SU-DHL-6 (cell line): ENCODE measurements around the gene TRAF3IP3.

ENCODE experiments used
- H2AFZ ChIP-seq: fragments of 200-600 bp; sonication (generic); 2 replicates; pipeline ENCODE4 v1.6.1; 2014; ENCODE audit warnings: low read depth, mild to moderate bottlenecking, moderate library complexity, mixed read lengths, antibody characterized with exemption, low read length; ENCODE audit not compliant: severe bottlenecking
- H3F3A ChIP-seq: fragments of 200-600 bp; shearing (Covaris generic); 2 replicates; pipeline ENCODE4 v1.6.0; 2016; ENCODE audit warnings: antibody characterized with exemption, mild to moderate bottlenecking; ENCODE audit not compliant: insufficient read depth
- H3K27ac ChIP-seq: fragments of 200-600 bp; sonication (generic); 2 replicates; pipeline ENCODE4 v1.5.1; 2016; ENCODE audit warnings: low read depth, mild to moderate bottlenecking, low read length, moderate library complexity, mixed read lengths
- H3K27me3 ChIP-seq: fragments of 200-600 bp; sonication (generic), shearing (Covaris generic); 2 replicates; pipeline ENCODE4 v1.6.0; 2014; ENCODE audit warnings: mild to moderate bottlenecking, low read length
- H3K36me3 ChIP-seq: fragments of 200-600 bp; sonication (generic); 2 replicates; pipeline ENCODE4 v1.6.1; 2014; ENCODE audit warnings: mild to moderate bottlenecking, low read length, mixed read lengths
- H3K4me2 ChIP-seq: fragments of 300-600, 200-600 bp; shearing (Covaris generic), sonication (generic); 2 replicates; pipeline ENCODE4 v1.6.0; 2014; ENCODE audit warnings: low read length, low read depth, mild to moderate bottlenecking; ENCODE audit not compliant: poor library complexity, severe bottlenecking
- H3K4me3 ChIP-seq: fragments of 200-600 bp; sonication (generic); 2 replicates; pipeline ENCODE4 v1.5.1; 2014; ENCODE audit warnings: antibody characterized with exemption, low read length, mild to moderate bottlenecking, mixed read lengths; ENCODE audit not compliant: insufficient read depth, poor library complexity, severe bottlenecking
- H3K79me2 ChIP-seq: fragments of 200-600 bp; sonication (generic); 2 replicates; pipeline ENCODE4 v1.6.1; 2014; ENCODE audit warnings: mild to moderate bottlenecking, low read length, moderate library complexity; ENCODE audit not compliant: insufficient read depth
- H3K9ac ChIP-seq: fragments of 200-600 bp; sonication (generic); 2 replicates; pipeline ENCODE4 v1.7.0; 2014; ENCODE audit warnings: mild to moderate bottlenecking, low read length
- H3K9me2 ChIP-seq: fragments of 200-600 bp; sonication (generic); replicated peaks from 2 replicates; pipeline ENCODE4 v1.6.1; 2014; ENCODE audit warnings: low read length; ENCODE audit not compliant: insufficient read depth
- H3K9me3 ChIP-seq: fragments of 200-600 bp; sonication (generic); 2 replicates; pipeline ENCODE4 v1.6.1; 2014; ENCODE audit warnings: low read length, mixed read lengths; ENCODE audit not compliant: insufficient read depth
- H4K20me1 ChIP-seq: fragments of 200-600 bp; sonication (generic); 2 replicates; pipeline ENCODE4 v1.6.1; 2014; ENCODE audit warnings: low read depth, mild to moderate bottlenecking, antibody characterized with exemption, low read length, moderate library complexity, mixed read lengths
- CTCF ChIP-seq: fragments of 200-600 bp; sonication (generic); IDR thresholded peaks from one replicate; pipeline ENCODE4 v1.5.1; 2017; ENCODE audit warnings: antibody characterized with exemption, mild to moderate bottlenecking, low read length, moderate library complexity; ENCODE audit not compliant: insufficient read depth, poor library complexity, severe bottlenecking
- EZH2phosphoT487 ChIP-seq: fragments of 200-600 bp; sonication (generic), shearing (Covaris generic); conservative IDR thresholded peaks from 2 replicates; pipeline ENCODE4 v1.6.1; 2018; ENCODE audit warnings: mild to moderate bottlenecking, antibody characterized with exemption, low read length, moderate library complexity, mixed read lengths

Gene TRAF3IP3

GRCh38 chr1:209769171-209769904 lies 13.5 kb downstream of the TRAF3IP3 start:
- Histone ChIP-seq H3K9ac (no peak overlapping the region), H2AFZ (no peak overlapping the region), H3K79me2 (no peaks in the 10 kb centered on the region), H4K20me1 (no peaks in the 10 kb centered on the region), H3K4me3 (no peak overlapping the region), H3F3A (no peaks in the 10 kb centered on the region), H3K27me3 (no peaks in the 10 kb centered on the region), H3K9me2 (no peaks in the 10 kb centered on the region), H3K9me3 (0 out of 2 replicates have a peak, but pooled peaks cover 3% of the 10 kb centered on the region), H3K36me3 (no peaks in the 10 kb centered on the region), H3K27ac (no peak overlapping the region), H3K4me2 (no peak overlapping the region)
- TF ChIP-seq EZH2phosphoT487 (no peak), CTCF (no peak)

GRCh38 chr1:209769971-209770370 lies 14.1 kb downstream of the TRAF3IP3 start:
- no peak overlapping the region for H3K4me2 ChIP-seq
- no peaks in the 10 kb centered on the region for H3F3A ChIP-seq
- H4K20me1 ChIP-seq, result no peaks in the 10 kb centered on the region
- H2AFZ ChIP-seq, result no peak overlapping the region
- no peak overlapping the region for H3K9ac ChIP-seq
- no peak for TF ChIP-seq CTCF
- TF ChIP-seq EZH2phosphoT487, result no peak
- 0 out of 2 replicates have a peak, but pooled peaks cover 3% of the 10 kb centered on the region for H3K9me3 ChIP-seq
- H3K4me3 ChIP-seq, result no peak overlapping the region
- H3K79me2 ChIP-seq, result no peaks in the 10 kb centered on the region
- H3K9me2 ChIP-seq, result no peaks in the 10 kb centered on the region
- H3K27ac ChIP-seq, result no peak overlapping the region
- H3K27me3 ChIP-seq, result no peaks in the 10 kb centered on the region
- no peaks in the 10 kb centered on the region for H3K36me3 ChIP-seq

DNA sequence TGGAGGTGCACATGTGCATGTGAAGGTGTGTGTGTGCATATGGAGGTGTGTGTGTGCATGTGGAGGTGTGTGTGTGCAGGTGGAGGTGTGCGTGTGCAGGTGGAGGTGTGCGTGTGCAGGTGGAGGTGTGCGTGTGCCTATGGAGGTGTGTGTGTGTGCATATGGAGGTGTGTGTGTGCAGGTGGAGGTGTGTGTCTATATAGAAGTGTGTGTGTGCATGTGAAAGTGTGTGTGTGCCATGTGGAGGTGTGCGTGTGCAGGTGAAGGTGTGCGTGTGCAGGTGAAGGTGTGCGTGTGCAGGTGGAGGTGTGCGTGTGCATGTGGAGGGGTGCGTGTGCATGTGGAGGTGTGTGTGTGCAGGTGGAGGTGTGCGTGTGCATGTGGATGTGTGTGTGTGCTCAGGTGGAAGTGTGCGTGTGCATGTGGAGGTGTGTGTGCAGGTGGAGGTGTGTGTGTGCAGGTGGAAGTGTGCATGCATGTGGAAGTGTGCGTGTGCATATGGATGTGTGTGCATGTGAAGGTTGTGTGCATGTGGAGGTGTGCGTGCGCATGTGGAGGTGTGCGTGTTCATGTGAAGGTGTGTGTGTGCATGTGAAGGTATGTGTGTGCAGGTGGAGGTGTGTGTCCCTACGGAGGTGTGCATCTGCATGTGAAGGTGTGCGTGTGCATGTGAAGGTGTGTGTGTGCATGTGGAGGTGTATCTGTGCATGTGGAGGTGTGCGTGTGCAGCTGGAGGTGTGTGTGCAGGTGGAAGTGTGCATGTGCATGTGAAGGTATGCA lies 15.0 kb downstream of the TRAF3IP3 start:
- H3K36me3 ChIP-seq, result no peaks in the 10 kb centered on the region
- no peaks in the 10 kb centered on the region for H4K20me1 ChIP-seq
- no peak overlapping the region for H3K4me2 ChIP-seq
- no peaks in the 10 kb centered on the region for H3K79me2 ChIP-seq
- TF ChIP-seq EZH2phosphoT487 (no peak), CTCF (no peak)
- no peak overlapping the region for H3K9ac ChIP-seq
- H3F3A ChIP-seq, result no peaks in the 10 kb centered on the region
- H3K27ac ChIP-seq, result no peak overlapping the region
- 0 out of 2 replicates have a peak, but pooled peaks cover 3% of the 10 kb centered on the region for H3K9me3 ChIP-seq
- no peak overlapping the region for H3K4me3 ChIP-seq
- no peak overlapping the region for H2AFZ ChIP-seq
- no peaks in the 10 kb centered on the region for H3K9me2 ChIP-seq
- no peaks in the 10 kb centered on the region for H3K27me3 ChIP-seq
